Lung (tissue), 12 donors: Measurements from ENCODE around the gene POLR1B. TPM values are rescaled to one million over a fixed set of nuclear protein-coding genes. Genes with fewer than 3 reads are reported as not detected.
"Not testable (repeated sequence)": the region's sequence is repeated elsewhere in the genome, so short reads cannot be mapped to it uniquely, and the experiment has no call there.

Experiments used
- ATAC-seq: fragments of 200-7000 bp; cut with Tn5 transposase; one replicate; pipeline ENCODE4 v1.9.1; 2020; ENCODE audit warnings: moderate number of reproducible peaks; ENCODE audit not compliant: insufficient read depth, low FRiP score
- DNase-seq, 3 donors: peaks; one replicate each; pipeline ENCODE4 v3.0.0-alpha.2; 2013 to 2017
- H3K27ac ChIP-seq, 2 donors: one replicate each; pipeline ENCODE4 v1.5.1; 2013; ENCODE audit warnings: mild to moderate bottlenecking in 2 of 2, moderate library complexity in 2 of 2, control low read depth in 1 of 2, inconsistent platforms in 1 of 2, low read depth in 1 of 2, low read length in 1 of 2
- H3K27me3 ChIP-seq, 3 donors: one replicate each; pipeline ENCODE4 v1.5.1; 2013; ENCODE audit warnings: low read length in 2 of 3; ENCODE audit not compliant: control insufficient read depth in 3 of 3, insufficient read depth in 3 of 3
- H3K36me3 ChIP-seq, 4 donors: one replicate each; pipeline ENCODE4 v1.5.1; 2013; ENCODE audit warnings: low read length in 4 of 4, mild to moderate bottlenecking in 1 of 4, moderate library complexity in 1 of 4; ENCODE audit not compliant: control insufficient read depth in 4 of 4, insufficient read depth in 4 of 4
- H3K4me1 ChIP-seq, 5 donors: one replicate each; pipeline ENCODE4 v1.5.1; 2013; ENCODE audit warnings: low read length in 5 of 5, mild to moderate bottlenecking in 2 of 5, moderate library complexity in 1 of 5; ENCODE audit not compliant: control insufficient read depth in 5 of 5, insufficient read depth in 5 of 5
- H3K4me3 ChIP-seq: one replicate; pipeline ENCODE4 v1.5.1; 2013; ENCODE audit warnings: mild to moderate bottlenecking, control low read depth, moderate library complexity
- H3K9ac ChIP-seq, 2 donors: one replicate each; pipeline ENCODE4 v1.5.1; 2013; ENCODE audit warnings: low read length in 2 of 2, control low read depth in 1 of 2; ENCODE audit not compliant: insufficient read depth in 1 of 2
- H3K9me3 ChIP-seq, 4 donors: one replicate each; pipeline ENCODE4 v1.5.1; 2013; ENCODE audit warnings: low read length in 3 of 4, mild to moderate bottlenecking in 1 of 4, moderate library complexity in 1 of 4; ENCODE audit not compliant: control insufficient read depth in 4 of 4, insufficient read depth in 3 of 4
- whole genome bisulfite sequencing, 2 donors: extraction: QIAGEN DNeasy Blood & Tissue Kit; methylation state at CpG; one replicate each; pipeline ENCODE4 v1.1.7; 2013; 5-methylcytosine and 5-hydroxymethylcytosine counted together
- polyA plus RNA-seq, 2 donors: library from polyadenylated mRNA; stranded (reverse); fragments of 200-250 nt; gene quantifications; one replicate each; pipeline ENCODE4 v1.2.1, GENCODE V29; 2013
- total RNA-seq, 2 donors: library from RNA; depleted of rRNA in 1 of 2; stranded (reverse); fragments of >200 nt in 1 of 2; gene quantifications; one replicate each; pipeline ENCODE4 v1.2.1, GENCODE V29; 2014 to 2021
- TF ChIP-seq, protein P1 (sequence below): IDR thresholded peaks from 2 replicates; pipeline ENCODE4 v1.5.1; 2012; ENCODE audit warnings: mild to moderate bottlenecking; ENCODE audit errors: control extremely low read depth, extremely low read depth
- donor health status: control.
- donor health status: control.
- donor health status: Bipolar disorder and iron deficiency.
- donor health status: healthy.
- donor health status: DM: yes; HTN: yes; CAD: no.

Gene POLR1B
- total and polyA plus RNA-seq, 4 donors = 4.9 to 26.4 (median 15.2) TPM

DNA sequence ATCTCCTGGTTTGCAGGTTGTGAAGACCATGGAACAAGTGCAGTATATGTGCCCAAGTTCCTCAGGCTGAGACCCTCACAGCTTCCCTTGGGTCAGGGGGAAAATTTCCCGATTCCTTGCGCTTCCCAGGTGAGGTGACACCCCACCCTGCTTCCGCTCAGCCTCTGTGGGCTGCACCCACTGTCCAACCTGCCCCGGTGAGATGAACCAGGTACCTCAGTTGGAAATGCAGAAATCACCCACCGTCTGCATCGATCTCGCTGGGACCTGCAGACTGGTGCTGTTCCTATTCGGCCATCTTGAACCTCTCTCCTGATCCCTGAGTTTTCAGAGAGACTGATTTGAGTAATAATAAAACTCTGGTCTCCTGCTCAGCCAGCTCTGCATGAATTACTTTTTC lies 72.8 kb downstream of the POLR1B start:
- no peak for ATAC-seq
- H3K36me3 ChIP-seq = no peaks in the 10 kb centered on the region
- 97 to 98% methylated on average over 8 of the region's 8 CpGs for WGBS, 2 donors
- H3K27ac ChIP-seq = no peak overlapping the region
- H3K4me1 ChIP-seq = peaks cover 0 to 4% (median 0%) of the 10 kb centered on the region in 5 donors
- TF ChIP-seq, protein P1, sequence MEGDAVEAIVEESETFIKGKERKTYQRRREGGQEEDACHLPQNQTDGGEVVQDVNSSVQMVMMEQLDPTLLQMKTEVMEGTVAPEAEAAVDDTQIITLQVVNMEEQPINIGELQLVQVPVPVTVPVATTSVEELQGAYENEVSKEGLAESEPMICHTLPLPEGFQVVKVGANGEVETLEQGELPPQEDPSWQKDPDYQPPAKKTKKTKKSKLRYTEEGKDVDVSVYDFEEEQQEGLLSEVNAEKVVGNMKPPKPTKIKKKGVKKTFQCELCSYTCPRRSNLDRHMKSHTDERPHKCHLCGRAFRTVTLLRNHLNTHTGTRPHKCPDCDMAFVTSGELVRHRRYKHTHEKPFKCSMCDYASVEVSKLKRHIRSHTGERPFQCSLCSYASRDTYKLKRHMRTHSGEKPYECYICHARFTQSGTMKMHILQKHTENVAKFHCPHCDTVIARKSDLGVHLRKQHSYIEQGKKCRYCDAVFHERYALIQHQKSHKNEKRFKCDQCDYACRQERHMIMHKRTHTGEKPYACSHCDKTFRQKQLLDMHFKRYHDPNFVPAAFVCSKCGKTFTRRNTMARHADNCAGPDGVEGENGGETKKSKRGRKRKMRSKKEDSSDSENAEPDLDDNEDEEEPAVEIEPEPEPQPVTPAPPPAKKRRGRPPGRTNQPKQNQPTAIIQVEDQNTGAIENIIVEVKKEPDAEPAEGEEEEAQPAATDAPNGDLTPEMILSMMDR = no peak
- no peaks in the 10 kb centered on the region for H3K9me3 ChIP-seq
- no peaks in the 10 kb centered on the region for H3K27me3 ChIP-seq
- H3K4me3 ChIP-seq = no peak overlapping the region
- H3K9ac ChIP-seq = no peak overlapping the region
- DNase-seq = no peak

- H3K4me1 ChIP-seq, H3K9me3 ChIP-seq, H3K9ac ChIP-seq, H3K27me3 ChIP-seq, DNase-seq, H3K27ac ChIP-seq, H3K4me3 ChIP-seq, H3K36me3 ChIP-seq, ATAC-seq: not testable (repeated sequence)
- WGBS, 2 donors = 93 to 94% methylated on average over 2 of the region's 2 CpGs
Observed at GRCh38 chr2:112615798-112616197, 73.5 kb downstream of the POLR1B start.

DNA sequence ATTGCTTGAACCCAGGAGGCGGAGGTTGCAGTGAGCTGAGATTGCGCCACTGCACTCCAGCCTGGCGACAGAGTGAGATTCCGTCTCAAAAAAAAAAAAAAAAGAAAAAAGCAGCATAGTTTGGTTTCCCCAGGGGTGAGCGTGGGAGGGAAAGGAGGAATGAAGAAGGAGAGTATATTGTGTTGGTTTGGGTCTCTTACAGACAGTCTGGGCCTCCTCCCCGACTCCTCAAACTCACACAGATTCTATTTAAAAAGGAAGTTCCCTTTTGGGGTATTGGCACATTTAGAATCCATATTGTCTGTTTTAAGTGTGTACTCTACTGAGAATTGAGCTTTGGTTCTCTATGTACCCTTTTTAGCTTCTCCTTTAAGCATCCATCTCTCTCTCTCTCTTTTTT lies 76.1 kb downstream of the POLR1B start:
- Histone ChIP-seq H3K27ac (no peak overlapping the region), H3K36me3 (no peaks in the 10 kb centered on the region), H3K9ac (no peak overlapping the region), H3K4me3 (no peak overlapping the region), H3K9me3 (no peaks in the 10 kb centered on the region), H3K27me3 (no peaks in the 10 kb centered on the region), H3K4me1 (peaks cover 0 to 4% (median 0%) of the 10 kb centered on the region in 5 donors)
- TF ChIP-seq, protein P1 = no peak
- ATAC-seq (no peak), DNase-seq (no peak)
- WGBS, 2 donors = 53 to 80% methylated on average over 5 to 6 of the region's 6 CpGs

GRCh38 chr2:112621790-112622527 lies 79.7 kb downstream of the POLR1B start:
- no peak overlapping the region for H3K9ac ChIP-seq
- no peak for ATAC-seq
- no peak overlapping the region for H3K4me3 ChIP-seq
- TF ChIP-seq, protein P1 = no peak
- no peaks in the 10 kb centered on the region for H3K9me3 ChIP-seq
- no peaks in the 10 kb centered on the region for H3K27me3 ChIP-seq
- H3K4me1 ChIP-seq = peaks cover 0 to 4% (median 0%) of the 10 kb centered on the region in 5 donors
- DNase-seq = no peak
- no peaks in the 10 kb centered on the region for H3K36me3 ChIP-seq
- no peak overlapping the region for H3K27ac ChIP-seq
- 82 to 89% methylated on average over 22 of the region's 22 CpGs for WGBS, 2 donors
